ENCODE data around the gene SOX15. TPM values are rescaled to one million over a fixed set of nuclear protein-coding genes. Genes with fewer than 3 reads are reported as not detected.

Gene SOX15
- total and polyA plus RNA-seq, 12 donors, result 0.29 to 2.4 (median 0.94) TPM; not detected in 2

DNA sequence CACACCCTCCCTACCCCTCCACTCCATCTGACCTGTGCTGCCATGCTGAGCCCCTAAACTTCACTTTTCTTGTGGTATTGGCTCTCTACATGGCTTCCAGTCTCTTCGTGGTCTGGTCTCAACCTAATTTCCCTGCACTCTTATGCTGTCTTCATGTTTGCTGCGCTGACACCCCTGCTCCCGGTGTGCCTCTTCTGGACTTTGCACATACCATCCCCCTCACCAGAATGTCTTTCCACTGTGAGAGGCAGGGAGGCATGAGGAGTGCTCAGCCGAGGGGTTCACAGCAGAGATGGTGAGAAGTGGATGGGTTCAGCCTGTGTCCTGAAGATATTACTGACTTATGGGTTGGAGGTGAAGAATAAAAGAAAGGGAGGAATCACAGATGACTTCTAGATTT, 38.5 kb downstream of the SOX15 start:
- Histone ChIP-seq H3K27me3 (no peaks in the 10 kb centered on the region), H3K27ac (no peak overlapping the region), H3K9me3 (replicated peaks in 1 of 3) (no peaks in the 10 kb centered on the region), H3K4me1 (replicated peaks in 1 of 2) (peaks cover 13 to 15% of the 10 kb centered on the region in 2 donors), H3K4me3 (no peak overlapping the region), H3K36me3 (replicated peaks in 1 of 2) (no peaks in the 10 kb centered on the region)
- no peak for DNase-seq
- 85 to 95% (median 87%) methylated on average over 4 of the region's 4 CpGs for WGBS, 4 donors
- intact Hi-C loops (cut with DNase I), result loop anchor here in 1 of 2 donors (10.0 kb wide), 1 partner anchor 197 kb away; the partner anchor contains the start of genes KCTD11 and TMEM95
- TF ChIP-seq, protein P1, sequence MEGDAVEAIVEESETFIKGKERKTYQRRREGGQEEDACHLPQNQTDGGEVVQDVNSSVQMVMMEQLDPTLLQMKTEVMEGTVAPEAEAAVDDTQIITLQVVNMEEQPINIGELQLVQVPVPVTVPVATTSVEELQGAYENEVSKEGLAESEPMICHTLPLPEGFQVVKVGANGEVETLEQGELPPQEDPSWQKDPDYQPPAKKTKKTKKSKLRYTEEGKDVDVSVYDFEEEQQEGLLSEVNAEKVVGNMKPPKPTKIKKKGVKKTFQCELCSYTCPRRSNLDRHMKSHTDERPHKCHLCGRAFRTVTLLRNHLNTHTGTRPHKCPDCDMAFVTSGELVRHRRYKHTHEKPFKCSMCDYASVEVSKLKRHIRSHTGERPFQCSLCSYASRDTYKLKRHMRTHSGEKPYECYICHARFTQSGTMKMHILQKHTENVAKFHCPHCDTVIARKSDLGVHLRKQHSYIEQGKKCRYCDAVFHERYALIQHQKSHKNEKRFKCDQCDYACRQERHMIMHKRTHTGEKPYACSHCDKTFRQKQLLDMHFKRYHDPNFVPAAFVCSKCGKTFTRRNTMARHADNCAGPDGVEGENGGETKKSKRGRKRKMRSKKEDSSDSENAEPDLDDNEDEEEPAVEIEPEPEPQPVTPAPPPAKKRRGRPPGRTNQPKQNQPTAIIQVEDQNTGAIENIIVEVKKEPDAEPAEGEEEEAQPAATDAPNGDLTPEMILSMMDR (IDR thresholded peaks at IDR 0.05), result no peak
- no peak for TF ChIP-seq POLR2A (IDR thresholded peaks at IDR 0.05)

DNA sequence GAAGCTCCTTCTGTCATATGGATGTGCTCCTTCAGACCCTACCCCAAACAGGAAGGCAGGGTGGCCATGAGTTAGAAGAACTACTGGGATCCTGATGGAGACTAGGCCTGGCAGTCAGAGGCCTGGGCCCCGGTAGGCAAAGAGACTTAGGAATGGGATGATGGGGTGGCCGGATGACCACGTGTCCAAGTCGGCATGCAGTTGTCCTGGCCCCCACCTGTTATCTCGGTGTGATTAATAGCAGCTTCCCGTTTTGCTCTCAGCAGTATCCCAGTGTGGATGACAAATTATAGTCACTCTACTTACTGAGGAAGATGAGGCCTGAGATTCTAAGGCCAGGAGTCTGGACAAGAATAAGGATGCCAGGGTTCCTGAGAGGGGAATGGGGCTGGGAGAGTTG, 39.5 kb downstream of the SOX15 start:
- no peak for DNase-seq
- Histone ChIP-seq H3K9me3 (replicated peaks in 1 of 3) (no peaks in the 10 kb centered on the region), H3K27me3 (no peaks in the 10 kb centered on the region), H3K4me3 (no peak overlapping the region), H3K36me3 (replicated peaks in 1 of 2) (no peaks in the 10 kb centered on the region), H3K4me1 (replicated peaks in 1 of 2) (peaks cover 13 to 15% of the 10 kb centered on the region in 2 donors), H3K27ac (peak overlapping the region in 2 of 5 donors; percentile 81 to 90)
- intact Hi-C loops (cut with DNase I), result loop anchor here in 1 of 2 donors (10.0 kb wide), 1 partner anchor 196 kb away; the partner anchor contains the start of genes KCTD11 and TMEM95
- no peak for TF ChIP-seq POLR2A (IDR thresholded peaks at IDR 0.05)
- TF ChIP-seq, protein P1 (IDR thresholded peaks at IDR 0.05), result no peak
- WGBS, 4 donors, result 33 to 69% (median 53%) methylated on average over 4 to 6 of the region's 6 CpGs

DNA sequence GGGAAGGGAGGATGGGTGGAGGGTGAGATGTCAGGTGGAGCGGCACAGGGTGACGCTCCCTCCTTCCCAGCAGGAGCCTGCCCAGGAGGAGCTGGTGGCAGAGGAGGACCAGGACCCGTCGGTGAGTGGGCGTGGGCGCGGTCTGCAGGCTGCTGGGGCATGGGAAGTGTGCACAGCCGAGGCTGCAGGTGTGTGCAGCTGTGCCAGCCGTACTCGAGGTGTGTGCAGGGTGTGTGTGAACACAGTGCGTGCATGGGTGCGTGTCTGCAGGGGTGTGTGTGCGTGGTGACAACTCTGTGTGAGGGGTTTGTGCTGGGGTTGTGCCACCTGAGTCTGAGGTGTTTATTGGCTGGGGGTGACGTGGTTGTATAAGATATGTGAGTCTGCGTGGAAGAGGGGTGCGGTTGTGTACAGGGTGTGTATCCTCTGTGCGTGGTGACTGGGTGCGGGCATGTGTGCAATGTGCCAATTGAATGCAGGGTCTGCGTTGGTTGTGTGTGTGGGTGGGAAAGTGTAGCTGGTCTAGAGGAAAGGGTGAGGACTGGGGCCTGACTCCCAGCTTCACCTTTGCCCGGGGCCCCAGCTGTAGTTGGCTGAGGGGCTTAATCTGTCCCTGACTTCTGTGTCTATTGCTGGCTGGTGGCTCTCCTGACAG, 40.4 kb downstream of the SOX15 start:
- peak overlapping the region; percentile 17 to 90 (median 81) for H3K27ac ChIP-seq
- intact Hi-C loops (cut with DNase I), result loop anchor here in 1 of 2 donors (10.0 kb wide), 1 partner anchor 195 kb away; the partner anchor contains the start of genes KCTD11 and TMEM95
- H3K4me1 ChIP-seq (replicated peaks in 1 of 2), result peaks cover 15 to 21% of the 10 kb centered on the region in 2 donors
- peak overlapping the region; percentile 16 to 83 (median 73) for H3K4me3 ChIP-seq
- WGBS, 4 donors, result 41 to 69% (median 51%) methylated on average over 10 to 20 of the region's 20 CpGs
- H3K36me3 ChIP-seq (replicated peaks in 1 of 2), result no peaks in the 10 kb centered on the region
- H3K9me3 ChIP-seq (replicated peaks in 1 of 3), result no peaks in the 10 kb centered on the region
- no peaks in the 10 kb centered on the region for H3K27me3 ChIP-seq
- DNase-seq, result peak in 1 of 7 donors; percentile 28
- TF ChIP-seq, protein P1 (IDR thresholded peaks at IDR 0.05), result no peak
- no peak for TF ChIP-seq POLR2A (IDR thresholded peaks at IDR 0.05)

DNA sequence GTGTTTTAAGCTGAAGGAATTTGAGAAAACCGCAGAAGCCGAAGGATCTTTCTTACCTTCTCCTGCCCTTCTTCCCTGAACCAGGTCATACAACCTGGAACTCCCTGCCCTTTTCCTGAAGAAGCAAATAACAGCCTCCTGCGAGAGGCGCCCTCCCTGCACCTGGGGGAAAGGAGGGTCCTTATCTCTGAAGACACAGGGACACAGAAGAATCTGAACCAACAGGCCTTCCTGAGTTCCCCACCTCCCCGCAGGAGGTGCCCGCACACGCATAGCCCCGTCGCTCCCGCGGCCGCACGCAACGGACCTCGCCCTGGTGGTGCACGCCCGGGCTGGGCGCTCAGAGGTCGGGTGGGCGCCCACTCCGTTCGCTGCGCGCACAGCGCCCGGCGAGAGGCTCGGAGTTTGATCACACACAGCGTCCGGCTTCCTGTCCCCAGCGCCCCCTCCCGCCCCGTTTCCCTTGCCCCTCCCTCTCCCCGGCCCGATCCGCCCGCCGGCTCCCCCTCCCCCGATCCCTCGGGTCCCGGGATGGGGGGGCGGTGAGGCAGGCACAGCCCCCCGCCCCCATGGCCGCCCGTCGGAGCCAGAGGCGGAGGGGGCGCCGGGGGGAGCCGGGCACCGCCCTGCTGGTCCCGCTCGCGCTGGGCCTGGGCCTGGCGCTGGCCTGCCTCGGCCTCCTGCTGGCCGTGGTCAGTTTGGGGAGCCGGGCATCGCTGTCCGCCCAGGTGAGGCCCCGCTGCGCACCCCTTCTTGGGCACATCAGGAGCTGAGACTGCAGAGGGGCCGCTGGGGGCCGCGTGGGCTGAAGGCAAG, 41.1 kb downstream of the SOX15 start, which contains the start of gene TNFSF12:
TSS of gene TNFSF12 (plus strand) at position 474 of the 816 bp plus-strand sequence. CDS start at position 570, 96 bp downstream.
- Histone ChIP-seq H3K36me3 (replicated peaks in 1 of 2) (no peaks in the 10 kb centered on the region), H3K27ac (peak within 1 kb of the TSS; percentile 17 to 90 (median 81)), H3K4me1 (replicated peaks in 1 of 2) (peaks cover 19 to 23% of the 10 kb centered on the region in 2 donors), H3K4me3 (peak within 1 kb of the TSS; percentile 65 to 83 (median 73)), H3K27me3 (no peaks in the 10 kb centered on the region), H3K9me3 (replicated peaks in 1 of 3) (no peaks in the 10 kb centered on the region)
- intact Hi-C loops (cut with DNase I), result no loop called here
- peak; percentile 52 to 75 (median 66) for DNase-seq
- 0 to 4% (median 1%) methylated on average over 5 to 64 of the region's 65 CpGs for WGBS, 4 donors
- peak; percentile 11 to 24 for TF ChIP-seq POLR2A (IDR thresholded peaks at IDR 0.05)
- TF ChIP-seq, protein P1 (IDR thresholded peaks at IDR 0.05), result peak in 5 of 6 experiments; percentile 6 to 41 (median 32)
